DND-41 (cell line): ENCODE data around the gene MGAT5.

Experiments used
- ATAC-seq: fragments of 200-7000 bp; cut with Tn5 transposase; 3 replicates; pipeline ENCODE4 v1.9.1; 2021; ENCODE audit warnings: low read depth; ENCODE audit not compliant: insufficient read depth
- DNase-seq: peaks from one replicate; pipeline ENCODE4 v3.0.0-alpha.2; 2020
- H2AFZ ChIP-seq: 2 replicates; pipeline ENCODE4 v1.6.0; 2012; ENCODE audit warnings: low read depth, low read length
- H3K27ac ChIP-seq: 2 replicates; pipeline ENCODE4 v1.5.1; 2012; ENCODE audit warnings: low read length, inconsistent platforms
- H3K27me3 ChIP-seq: fragments of 200-600 bp; sonication (generic); 2 replicates; pipeline ENCODE4 v1.6.0; 2012; ENCODE audit warnings: low read length, mild to moderate bottlenecking, inconsistent platforms; ENCODE audit not compliant: insufficient read depth, poor library complexity
- H3K36me3 ChIP-seq: 2 replicates; pipeline ENCODE4 v1.5.1; 2012; ENCODE audit warnings: low read length, inconsistent platforms; ENCODE audit not compliant: insufficient read depth
- H3K4me1 ChIP-seq: 2 replicates; pipeline ENCODE4 v1.5.1; 2012; ENCODE audit warnings: mild to moderate bottlenecking, low read length; ENCODE audit not compliant: insufficient read depth
- H3K4me2 ChIP-seq: 2 replicates; pipeline ENCODE4 v1.6.0; 2012; ENCODE audit warnings: mild to moderate bottlenecking, moderate library complexity, low read length, inconsistent platforms; ENCODE audit not compliant: insufficient read depth
- H3K4me3 ChIP-seq, 2 experiments: fragments of 200-600 bp in 1 of 2; shearing (Covaris generic) in 1 of 2; 2 replicates each; pipeline ENCODE4 v1.5.1; 2012 to 2016; ENCODE audit warnings: inconsistent platforms in 2 of 2, low read length in 2 of 2, mild to moderate bottlenecking in 2 of 2, low read depth in 1 of 2, moderate library complexity in 1 of 2
- H3K79me2 ChIP-seq: 2 replicates; pipeline ENCODE4 v1.6.0; 2012; ENCODE audit warnings: low read length, inconsistent platforms; ENCODE audit not compliant: insufficient read depth
- H3K9ac ChIP-seq: 2 replicates; pipeline ENCODE4 v1.6.0; 2012; ENCODE audit warnings: low read depth, mild to moderate bottlenecking, inconsistent platforms, low read length, moderate library complexity
- H3K9me3 ChIP-seq: 2 replicates; pipeline ENCODE4 v1.5.1; 2012; ENCODE audit warnings: low read length, moderate library complexity, mild to moderate bottlenecking, inconsistent platforms; ENCODE audit not compliant: insufficient read depth, severe bottlenecking
- H4K20me1 ChIP-seq: 2 replicates; pipeline ENCODE4 v1.6.0; 2012; ENCODE audit warnings: low read length; ENCODE audit not compliant: insufficient read depth
- EZH2 ChIP-seq: IDR thresholded peaks from 3 replicates; pipeline ENCODE4 v1.6.1; 2012; ENCODE audit warnings: borderline replicate concordance, low read depth, mild to moderate bottlenecking, moderate library complexity, low read length, inconsistent platforms; ENCODE audit not compliant: severe bottlenecking
- TF ChIP-seq, protein P1 (sequence below): IDR thresholded peaks from 2 replicates; pipeline ENCODE4 v1.5.1; 2012; ENCODE audit warnings: borderline replicate concordance, low read length, moderate library complexity, mild to moderate bottlenecking; ENCODE audit not compliant: poor library complexity, severe bottlenecking; ENCODE audit errors: extremely low read depth

MGAT5 gene

DNA sequence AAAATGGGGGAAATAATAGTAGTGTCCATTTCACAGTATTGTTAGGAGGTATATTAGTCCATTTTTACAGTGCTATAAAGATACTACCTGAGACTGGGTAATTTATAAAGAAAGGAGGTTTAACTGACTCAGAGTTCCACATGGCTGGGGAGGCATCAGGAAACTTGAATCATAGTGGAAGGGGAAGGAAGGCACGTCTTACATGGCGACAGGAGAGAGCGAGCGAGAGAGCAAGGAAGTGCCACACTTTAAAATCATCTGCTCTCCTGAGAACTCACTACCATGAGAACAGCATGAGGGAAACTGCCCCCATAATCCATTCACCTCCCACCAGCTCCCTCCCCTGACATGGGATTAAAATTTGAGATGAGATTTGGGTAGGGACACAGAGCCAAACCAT is 23.4 kb downstream of the MGAT5 start:
- H3K9me3 ChIP-seq = no peaks in the 10 kb centered on the region
- no peak overlapping the region for H2AFZ ChIP-seq
- H3K4me3 ChIP-seq = no peak overlapping the region
- H3K4me1 ChIP-seq = peaks cover 15% of the 10 kb centered on the region
- H3K4me2 ChIP-seq = no peak overlapping the region
- TF ChIP-seq, protein P1, sequence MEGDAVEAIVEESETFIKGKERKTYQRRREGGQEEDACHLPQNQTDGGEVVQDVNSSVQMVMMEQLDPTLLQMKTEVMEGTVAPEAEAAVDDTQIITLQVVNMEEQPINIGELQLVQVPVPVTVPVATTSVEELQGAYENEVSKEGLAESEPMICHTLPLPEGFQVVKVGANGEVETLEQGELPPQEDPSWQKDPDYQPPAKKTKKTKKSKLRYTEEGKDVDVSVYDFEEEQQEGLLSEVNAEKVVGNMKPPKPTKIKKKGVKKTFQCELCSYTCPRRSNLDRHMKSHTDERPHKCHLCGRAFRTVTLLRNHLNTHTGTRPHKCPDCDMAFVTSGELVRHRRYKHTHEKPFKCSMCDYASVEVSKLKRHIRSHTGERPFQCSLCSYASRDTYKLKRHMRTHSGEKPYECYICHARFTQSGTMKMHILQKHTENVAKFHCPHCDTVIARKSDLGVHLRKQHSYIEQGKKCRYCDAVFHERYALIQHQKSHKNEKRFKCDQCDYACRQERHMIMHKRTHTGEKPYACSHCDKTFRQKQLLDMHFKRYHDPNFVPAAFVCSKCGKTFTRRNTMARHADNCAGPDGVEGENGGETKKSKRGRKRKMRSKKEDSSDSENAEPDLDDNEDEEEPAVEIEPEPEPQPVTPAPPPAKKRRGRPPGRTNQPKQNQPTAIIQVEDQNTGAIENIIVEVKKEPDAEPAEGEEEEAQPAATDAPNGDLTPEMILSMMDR = no peak
- TF ChIP-seq EZH2 = no peak
- peaks cover 3% of the 10 kb centered on the region; the same call in 1 of the 2 replicates for H3K36me3 ChIP-seq
- peaks cover 11% of the 10 kb centered on the region; the same call in 1 of the 2 replicates for H4K20me1 ChIP-seq
- DNase-seq = no peak
- no peaks in the 10 kb centered on the region for H3K79me2 ChIP-seq
- H3K27ac ChIP-seq = no peak overlapping the region
- H3K9ac ChIP-seq = no peak overlapping the region
- H3K27me3 ChIP-seq = no peaks in the 10 kb centered on the region
- ATAC-seq = no peak

DNA sequence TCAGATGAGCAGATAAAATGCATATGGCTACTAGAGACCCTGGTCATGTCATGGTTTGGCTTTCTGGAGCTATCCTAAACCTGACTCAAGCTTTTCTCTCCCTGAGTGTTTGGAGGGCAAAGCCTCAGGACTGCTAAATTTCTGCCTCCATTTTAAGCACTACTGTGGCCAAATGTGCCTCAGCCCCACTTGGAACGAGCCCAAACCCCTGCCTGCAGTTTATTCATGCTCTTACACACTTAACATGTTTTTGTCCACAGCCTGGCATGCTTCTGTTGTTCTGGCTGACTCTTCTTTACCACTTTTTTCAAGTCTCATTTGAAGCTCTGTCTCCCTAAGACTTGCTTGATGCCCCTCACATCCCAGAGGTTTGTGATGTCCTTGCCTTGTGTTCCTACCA is 24.7 kb downstream of the MGAT5 start:
- Histone ChIP-seq H3K27me3 (no peaks in the 10 kb centered on the region), H3K27ac (no peak overlapping the region), H3K4me1 (peaks cover 28% of the 10 kb centered on the region), H3K4me2 (no peak overlapping the region), H3K9ac (no peak overlapping the region), H3K4me3 (no peak overlapping the region), H2AFZ (no peak overlapping the region), H3K9me3 (no peaks in the 10 kb centered on the region), H3K36me3 (peaks cover 3% of the 10 kb centered on the region; the same call in 1 of the 2 replicates), H3K79me2 (no peaks in the 10 kb centered on the region; the same call in 1 of the 2 replicates), H4K20me1 (peaks cover 15% of the 10 kb centered on the region; the same call in 1 of the 2 replicates)
- DNase-seq (no peak), ATAC-seq (no peak)
- no peak for TF ChIP-seq EZH2
- TF ChIP-seq, protein P1 = no peak

DNA sequence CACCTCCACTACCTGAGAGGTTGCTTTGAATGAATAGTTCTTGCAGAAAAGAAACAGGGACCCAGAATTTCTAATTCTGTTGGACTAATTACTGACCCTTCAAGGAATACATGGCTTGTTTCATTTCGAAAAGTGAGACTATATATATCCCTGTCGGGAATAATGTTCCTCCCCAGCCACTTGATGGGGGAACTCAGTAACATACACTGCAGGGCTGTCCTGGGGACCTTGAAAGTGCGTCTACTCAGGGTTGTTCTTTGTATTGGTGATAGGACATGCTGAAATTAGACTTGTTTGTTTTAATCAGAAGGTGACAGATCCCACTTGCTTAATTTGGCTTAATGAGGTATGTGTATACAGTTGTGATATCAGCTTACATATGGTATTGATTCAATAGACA is 25.5 kb downstream of the MGAT5 start:
- H4K20me1 ChIP-seq = peaks cover 18% of the 10 kb centered on the region; the same call in 1 of the 2 replicates
- ATAC-seq = no peak
- no peaks in the 10 kb centered on the region; the same call in 1 of the 2 replicates for H3K79me2 ChIP-seq
- peaks cover 3% of the 10 kb centered on the region; the same call in 1 of the 2 replicates for H3K36me3 ChIP-seq
- H3K9ac ChIP-seq = no peak overlapping the region
- H3K27ac ChIP-seq = no peak overlapping the region
- no peak for TF ChIP-seq EZH2
- TF ChIP-seq, protein P1 = no peak
- H3K27me3 ChIP-seq = no peaks in the 10 kb centered on the region
- no peaks in the 10 kb centered on the region for H3K9me3 ChIP-seq
- H2AFZ ChIP-seq = no peak overlapping the region
- no peak overlapping the region for H3K4me2 ChIP-seq
- peaks cover 32% of the 10 kb centered on the region for H3K4me1 ChIP-seq
- no peak for DNase-seq
- H3K4me3 ChIP-seq = no peak overlapping the region
